Measurements from ENCODE around the gene MEIS1. TPM values are rescaled to one million over a fixed set of nuclear protein-coding genes. Genes with fewer than 3 reads are reported as not detected.

Gene MEIS1
- total and polyA plus RNA-seq, 2 of the 8 experiments (the other 6 are each of a cell fraction or from before 2014, with no cell fraction given), result 0.17 to 1.2 TPM

GRCh38 chr2:66507673-66508201, 72.8 kb downstream of the MEIS1 start (continued):
- TF ChIP-seq RFX5 (IDR thresholded peaks at IDR 0.05; ENCODE audit: borderline replicate concordance, low read depth, low read length) (no peak), TAF7 (optimal IDR thresholded peaks at IDR 0.05; ENCODE audit: borderline replicate concordance, low read depth, low read length) (no peak), NRF1 (IDR thresholded peaks at IDR 0.05; ENCODE audit: low read depth, low read length) (no peak), SIX5 (IDR thresholded peaks at IDR 0.05; ENCODE audit: low read depth, low read length) (no peak), RNF2 (IDR thresholded peaks at IDR 0.05; ENCODE audit: borderline replicate concordance, low read depth, low read length, missing control alignments, poor library complexity, severe bottlenecking) (no peak), CBX8 (IDR thresholded peaks at IDR 0.05; ENCODE audit: borderline replicate concordance, low read depth, low read length) (no peak), CHD1 (IDR thresholded peaks at IDR 0.05; ENCODE audit: low read depth, low read length) (no peak), TCF12 (IDR thresholded peaks at IDR 0.05; ENCODE audit: low read depth, low read length) (no peak), NANOG (IDR thresholded peaks at IDR 0.05; ENCODE audit: insufficient read depth, low read depth, low read length, poor library complexity, severe bottlenecking) (peak; percentile 82), GTF2F1 (IDR thresholded peaks at IDR 0.05; ENCODE audit: borderline replicate concordance, low read depth, low read length) (no peak), BACH1 (IDR thresholded peaks at IDR 0.05; ENCODE audit: low read length) (no peak), YY1 (IDR thresholded peaks at IDR 0.05; ENCODE audit: low read depth, low read length) (peak; percentile 58; the same call in 1 of the 2 replicates), JUND (IDR thresholded peaks at IDR 0.05; ENCODE audit: low read length) (no peak)
- TF ChIP-seq, protein P1, sequence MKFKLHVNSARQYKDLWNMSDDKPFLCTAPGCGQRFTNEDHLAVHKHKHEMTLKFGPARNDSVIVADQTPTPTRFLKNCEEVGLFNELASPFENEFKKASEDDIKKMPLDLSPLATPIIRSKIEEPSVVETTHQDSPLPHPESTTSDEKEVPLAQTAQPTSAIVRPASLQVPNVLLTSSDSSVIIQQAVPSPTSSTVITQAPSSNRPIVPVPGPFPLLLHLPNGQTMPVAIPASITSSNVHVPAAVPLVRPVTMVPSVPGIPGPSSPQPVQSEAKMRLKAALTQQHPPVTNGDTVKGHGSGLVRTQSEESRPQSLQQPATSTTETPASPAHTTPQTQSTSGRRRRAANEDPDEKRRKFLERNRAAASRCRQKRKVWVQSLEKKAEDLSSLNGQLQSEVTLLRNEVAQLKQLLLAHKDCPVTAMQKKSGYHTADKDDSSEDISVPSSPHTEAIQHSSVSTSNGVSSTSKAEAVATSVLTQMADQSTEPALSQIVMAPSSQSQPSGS (IDR thresholded peaks at IDR 0.05; ENCODE audit: low read length), result no peak

All from H1 (cell line).